ENCODE data around the gene SLC8A3. TPM values are rescaled to one million over a fixed set of nuclear protein-coding genes. Genes with fewer than 3 reads are reported as not detected.

SLC8A3 gene
- total RNA-seq, 2 experiments from 2014 or later = not detected

DNA sequence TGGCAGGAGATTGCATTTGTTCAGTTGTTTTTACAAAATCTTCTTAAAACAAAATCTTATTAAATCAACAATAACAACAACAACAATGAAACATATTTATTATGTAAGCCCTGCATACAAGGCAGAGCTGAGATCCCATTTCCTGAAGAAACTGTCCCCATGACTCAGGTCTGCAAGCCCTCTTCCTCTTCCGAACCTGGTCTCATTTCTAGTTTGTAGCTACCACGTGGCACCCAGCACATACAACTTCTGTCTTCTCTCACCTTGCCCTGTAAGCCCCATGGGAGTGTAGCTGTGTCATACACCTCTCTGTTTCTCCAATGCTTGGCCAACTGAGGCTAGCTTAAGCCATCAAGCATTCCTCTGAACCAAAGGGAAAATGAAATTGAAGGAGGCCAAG is 106.4 kb downstream of the SLC8A3 start:
- TF ChIP-seq, protein P1, sequence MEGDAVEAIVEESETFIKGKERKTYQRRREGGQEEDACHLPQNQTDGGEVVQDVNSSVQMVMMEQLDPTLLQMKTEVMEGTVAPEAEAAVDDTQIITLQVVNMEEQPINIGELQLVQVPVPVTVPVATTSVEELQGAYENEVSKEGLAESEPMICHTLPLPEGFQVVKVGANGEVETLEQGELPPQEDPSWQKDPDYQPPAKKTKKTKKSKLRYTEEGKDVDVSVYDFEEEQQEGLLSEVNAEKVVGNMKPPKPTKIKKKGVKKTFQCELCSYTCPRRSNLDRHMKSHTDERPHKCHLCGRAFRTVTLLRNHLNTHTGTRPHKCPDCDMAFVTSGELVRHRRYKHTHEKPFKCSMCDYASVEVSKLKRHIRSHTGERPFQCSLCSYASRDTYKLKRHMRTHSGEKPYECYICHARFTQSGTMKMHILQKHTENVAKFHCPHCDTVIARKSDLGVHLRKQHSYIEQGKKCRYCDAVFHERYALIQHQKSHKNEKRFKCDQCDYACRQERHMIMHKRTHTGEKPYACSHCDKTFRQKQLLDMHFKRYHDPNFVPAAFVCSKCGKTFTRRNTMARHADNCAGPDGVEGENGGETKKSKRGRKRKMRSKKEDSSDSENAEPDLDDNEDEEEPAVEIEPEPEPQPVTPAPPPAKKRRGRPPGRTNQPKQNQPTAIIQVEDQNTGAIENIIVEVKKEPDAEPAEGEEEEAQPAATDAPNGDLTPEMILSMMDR (conservative IDR thresholded peaks at IDR 0.05; ENCODE audit: low read length) = no peak
- TF ChIP-seq EZH2phosphoT487 (IDR thresholded peaks at IDR 0.05; ENCODE audit: borderline replicate concordance, low read depth, low read length) = no peak
- CTCF ChIA-PET (ENCODE audit: unreplicated experiment) = no interaction called here
- Histone ChIP-seq H2AFZ (ENCODE audit: low read length) (no peak overlapping the region), H3K36me3 (ENCODE audit: insufficient read depth, low read length) (no peaks in the 10 kb centered on the region), H3K9me3 (ENCODE audit: low read length) (no peaks in the 10 kb centered on the region), H4K20me1 (ENCODE audit: insufficient read depth, low read length) (no peaks in the 10 kb centered on the region), H3K4me3 (ENCODE audit: low read depth, low read length, poor library complexity, severe bottlenecking) (no peak overlapping the region), H3K4me1 (ENCODE audit: insufficient read depth, low read length, poor library complexity, severe bottlenecking) (no peaks in the 10 kb centered on the region), H3K9me2 (ENCODE audit: insufficient read depth, low read length) (no peaks in the 10 kb centered on the region), H3K4me2 (ENCODE audit: low read length) (no peak overlapping the region), H3K79me2 (ENCODE audit: insufficient read depth, low read depth, low read length) (no peaks in the 10 kb centered on the region), H3K27ac (ENCODE audit: low read depth, low read length, poor library complexity, severe bottlenecking) (no peak overlapping the region)
- BruUV-seq (replicated peaks) = no TSS peak
- POLR2A ChIA-PET = interaction anchor here (1.8 kb wide), 1 partner anchor 9 kb away, joined by 4 read pairs; no protein-coding TSS in a partner anchor
- intact Hi-C loops (cut with micrococcal nuclease; ENCODE audit: unreplicated experiment) = no loop called here
- DNase-seq (ENCODE audit: low spot score) = no peak

DNA sequence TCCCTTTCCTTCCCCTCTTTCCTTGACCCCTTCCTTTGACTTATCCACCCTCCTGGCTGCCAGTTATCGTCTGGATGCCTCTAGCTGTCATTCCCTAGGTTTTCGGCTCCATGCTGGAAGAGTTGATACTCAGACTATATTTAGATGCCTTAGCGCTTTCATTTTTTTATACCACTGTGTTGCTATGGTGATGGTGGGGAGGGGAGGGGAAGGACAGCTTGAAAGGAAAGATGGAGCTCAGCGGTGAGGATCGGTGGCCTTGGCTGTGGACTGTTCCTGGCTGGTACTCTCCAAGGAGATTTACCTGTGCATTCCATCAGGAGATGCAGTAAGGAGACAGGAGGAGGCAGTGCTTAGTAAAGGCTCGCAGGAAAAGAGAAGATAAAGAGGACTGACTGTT is 108.7 kb downstream of the SLC8A3 start:
- Histone ChIP-seq H3K36me3 (ENCODE audit: insufficient read depth, low read length) (no peaks in the 10 kb centered on the region), H3K9me3 (ENCODE audit: low read length) (no peaks in the 10 kb centered on the region), H3K27ac (ENCODE audit: low read depth, low read length, poor library complexity, severe bottlenecking) (no peak overlapping the region), H2AFZ (ENCODE audit: low read length) (no peak overlapping the region), H3K79me2 (ENCODE audit: insufficient read depth, low read depth, low read length) (no peaks in the 10 kb centered on the region), H3K4me3 (ENCODE audit: low read depth, low read length, poor library complexity, severe bottlenecking) (no peak overlapping the region), H3K4me2 (ENCODE audit: low read length) (no peak overlapping the region), H4K20me1 (ENCODE audit: insufficient read depth, low read length) (no peaks in the 10 kb centered on the region), H3K9me2 (ENCODE audit: insufficient read depth, low read length) (no peaks in the 10 kb centered on the region), H3K4me1 (ENCODE audit: insufficient read depth, low read length, poor library complexity, severe bottlenecking) (no peaks in the 10 kb centered on the region)
- ChIA-PET CTCF (ENCODE audit: unreplicated experiment) (no interaction called here), POLR2A (interaction anchor here (0.6 kb wide), 1 partner anchor 95 kb away, joined by 3 read pairs; no protein-coding TSS in a partner anchor)
- no peak for DNase-seq (ENCODE audit: low spot score)
- no TSS peak for BruUV-seq (replicated peaks)
- no peak for TF ChIP-seq EZH2phosphoT487 (IDR thresholded peaks at IDR 0.05; ENCODE audit: borderline replicate concordance, low read depth, low read length)
- TF ChIP-seq, protein P1 (conservative IDR thresholded peaks at IDR 0.05; ENCODE audit: low read length) = no peak
- intact Hi-C loops (cut with micrococcal nuclease; ENCODE audit: unreplicated experiment) = no loop called here

DNA sequence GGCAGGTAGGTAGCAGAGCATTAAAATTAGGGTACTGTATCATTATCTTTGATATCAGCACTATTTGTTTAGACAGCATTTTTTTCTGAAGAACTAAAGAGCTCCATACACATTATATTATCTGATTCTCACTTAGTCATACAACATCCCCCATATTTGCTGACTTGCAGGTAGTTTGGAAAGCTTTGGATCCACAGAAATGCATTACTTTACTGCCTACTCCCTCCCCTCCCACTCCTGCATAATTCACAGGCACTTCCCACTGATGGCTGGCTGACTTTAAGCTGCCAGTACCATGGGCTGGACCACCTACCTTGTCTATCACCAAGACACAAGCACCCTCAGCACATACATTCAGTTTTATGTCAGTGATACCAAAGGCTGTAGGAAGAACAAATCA is 110.4 kb downstream of the SLC8A3 start:
- POLR2A ChIA-PET = no interaction called here
- BruUV-seq (replicated peaks) = no TSS peak

More for the DNA sequence above, 110.4 kb downstream of the SLC8A3 start:
- no peak overlapping the region for H3K27ac ChIP-seq (ENCODE audit: low read depth, low read length, poor library complexity, severe bottlenecking)
- H3K36me3 ChIP-seq (ENCODE audit: insufficient read depth, low read length) = no peaks in the 10 kb centered on the region
- H3K4me2 ChIP-seq (ENCODE audit: low read length) = no peak overlapping the region
- CTCF ChIA-PET (ENCODE audit: unreplicated experiment) = no interaction called here
- H3K4me3 ChIP-seq (ENCODE audit: low read depth, low read length, poor library complexity, severe bottlenecking) = no peak overlapping the region
- no peak for TF ChIP-seq EZH2phosphoT487 (IDR thresholded peaks at IDR 0.05; ENCODE audit: borderline replicate concordance, low read depth, low read length)
- TF ChIP-seq, protein P1 (conservative IDR thresholded peaks at IDR 0.05; ENCODE audit: low read length) = no peak
- no peaks in the 10 kb centered on the region for H3K9me3 ChIP-seq (ENCODE audit: low read length)
- intact Hi-C loops (cut with micrococcal nuclease; ENCODE audit: unreplicated experiment) = no loop called here
- no peaks in the 10 kb centered on the region for H3K9me2 ChIP-seq (ENCODE audit: insufficient read depth, low read length)
- no peaks in the 10 kb centered on the region for H3K4me1 ChIP-seq (ENCODE audit: insufficient read depth, low read length, poor library complexity, severe bottlenecking)
- no peaks in the 10 kb centered on the region for H3K79me2 ChIP-seq (ENCODE audit: insufficient read depth, low read depth, low read length)
- H2AFZ ChIP-seq (ENCODE audit: low read length) = no peak overlapping the region
- no peak for DNase-seq (ENCODE audit: low spot score)
- no peaks in the 10 kb centered on the region for H4K20me1 ChIP-seq (ENCODE audit: insufficient read depth, low read length)
